Fibroblast of the conjunctiva (primary cell): ENCODE results near the gene PHF14.

Experiments
- DNase-seq: peaks from one replicate; pipeline ENCODE4 v3.0.0-alpha.2; 2010; ENCODE audit warnings: low read depth

The PHF14 gene

GRCh38 chr7:11120068-11120664, 146.5 kb downstream of the PHF14 start:
- no peak for DNase-seq

- no peak for DNase-seq
Observed at GRCh38 chr7:11120675-11121220, 147.1 kb downstream of the PHF14 start.

- no peak for DNase-seq
Observed at GRCh38 chr7:11124856-11125559, 151.3 kb downstream of the PHF14 start.

- DNase-seq: no peak
Observed at GRCh38 chr7:11127114-11127785, 153.6 kb downstream of the PHF14 start.

- DNase-seq: no peak
Observed at GRCh38 chr7:11127988-11128387, 154.3 kb downstream of the PHF14 start.

GRCh38 chr7:11128498-11128897, 154.8 kb downstream of the PHF14 start:
- no peak for DNase-seq

- DNase-seq: no peak
Observed at GRCh38 chr7:11130012-11130411, 156.3 kb downstream of the PHF14 start.

GRCh38 chr7:11130601-11131000, 156.9 kb downstream of the PHF14 start:
- DNase-seq: no peak

- DNase-seq: no peak
Observed at GRCh38 chr7:11133436-11133959, 159.8 kb downstream of the PHF14 start.

GRCh38 chr7:11135573-11135972, 161.9 kb downstream of the PHF14 start:
- no peak for DNase-seq

- no peak for DNase-seq
Observed at GRCh38 chr7:11141541-11141940, 167.9 kb downstream of the PHF14 start.

- DNase-seq: no peak
Observed at GRCh38 chr7:11153694-11154093, 180.0 kb downstream of the PHF14 start.

GRCh38 chr7:11155883-11156282, 182.2 kb downstream of the PHF14 start:
- DNase-seq: no peak

GRCh38 chr7:11161499-11161898, 187.8 kb downstream of the PHF14 start:
- DNase-seq: no peak

GRCh38 chr7:11163220-11163619, 189.5 kb downstream of the PHF14 start:
- DNase-seq: no peak

GRCh38 chr7:11166051-11166450, 192.4 kb downstream of the PHF14 start:
- DNase-seq: no peak

GRCh38 chr7:11168650-11169170, 195.0 kb downstream of the PHF14 start:
- no peak for DNase-seq

GRCh38 chr7:11170175-11170574, 196.5 kb downstream of the PHF14 start:
- DNase-seq: no peak

GRCh38 chr7:11170863-11171568, 197.3 kb downstream of the PHF14 start:
- no peak for DNase-seq

- no peak for DNase-seq
Observed at GRCh38 chr7:11171569-11172192, 198.0 kb downstream of the PHF14 start.

- DNase-seq: no peak
Observed at GRCh38 chr7:11172835-11173234, 199.2 kb downstream of the PHF14 start.
